AG09309 (cell line): ENCODE data around the gene DNAH17.

Experiments
- DNase-seq: peaks from one replicate; pipeline ENCODE4 v3.0.0-alpha.2; 2010; ENCODE audit warnings: low read depth
- H3K4me3 ChIP-seq: 2 replicates; pipeline ENCODE4 v1.5.1; 2011; ENCODE audit warnings: mild to moderate bottlenecking, low read depth, low read length, moderate library complexity; ENCODE audit not compliant: control insufficient read depth
- CTCF ChIP-seq: IDR thresholded peaks from 2 replicates; pipeline ENCODE4 v1.5.1; 2011; ENCODE audit warnings: mild to moderate bottlenecking, low read depth, low read length, inconsistent platforms; ENCODE audit not compliant: insufficient read depth, control insufficient read depth; ENCODE audit errors: missing control alignments

DNAH17 gene

GRCh38 chr17:78433780-78434335, 143.3 kb downstream of the DNAH17 start:
- DNase-seq: no peak
- TF ChIP-seq CTCF: no peak
- no peak overlapping the region for H3K4me3 ChIP-seq

- DNase-seq: no peak
- H3K4me3 ChIP-seq: no peak overlapping the region
- TF ChIP-seq CTCF: no peak
Measured at GRCh38 chr17:78433013-78433727, 144.0 kb downstream of the DNAH17 start.

GRCh38 chr17:78432226-78433012, 144.8 kb downstream of the DNAH17 start:
- no peak for TF ChIP-seq CTCF
- H3K4me3 ChIP-seq: no peak overlapping the region
- DNase-seq: no peak

- no peak overlapping the region for H3K4me3 ChIP-seq
- TF ChIP-seq CTCF: no peak
Measured at GRCh38 chr17:78431692-78431958, 145.6 kb downstream of the DNAH17 start.

GRCh38 chr17:78430892-78431691, 146.1 kb downstream of the DNAH17 start:
- H3K4me3 ChIP-seq: no peak overlapping the region
- no peak for TF ChIP-seq CTCF
- DNase-seq: no peak

More at GRCh38 chr17:78431692-78431958, 145.6 kb downstream of the DNAH17 start:
- DNase-seq: no peak

GRCh38 chr17:78429618-78429995, 147.6 kb downstream of the DNAH17 start:
- no peak for DNase-seq
- TF ChIP-seq CTCF: no peak
- no peak overlapping the region for H3K4me3 ChIP-seq
